Breast epithelium (tissue), 3 donors: ENCODE results near the gene LRRTM4.

ENCODE experiments used
- CTCF ChIP-seq, 3 donors: fragments of 450-650 bp; IDR thresholded peaks; one replicate each; pipeline ENCODE4 v1.5.1; 2016 to 2017; ENCODE audit warnings: antibody characterized with exemption in 3 of 3, mild to moderate bottlenecking in 3 of 3, moderate library complexity in 3 of 3
- POLR2A ChIP-seq: fragments of 450-650 bp; IDR thresholded peaks from one replicate; pipeline ENCODE4 v1.6.1; 2016; ENCODE audit warnings: antibody characterized with exemption, mild to moderate bottlenecking, moderate library complexity

- no peak for TF ChIP-seq POLR2A
- no peak for TF ChIP-seq CTCF (IDR thresholded peaks at IDR 0.05)
Observed at GRCh38 chr2:76930056-76930744, 592.0 kb downstream of the LRRTM4 start.
